Type B pancreatic cell (in vitro differentiated cells): ENCODE results near the gene SORCS1. TPM values are rescaled to one million over a fixed set of nuclear protein-coding genes. Genes with fewer than 3 reads are reported as not detected.

ENCODE experiments used
- DNase-seq: peaks from one replicate; pipeline ENCODE4 v3.0.0; 2021; ENCODE audit warnings: mixed read lengths; ENCODE audit not compliant: unreplicated experiment; ENCODE audit errors: extremely low spot score
- H3K27ac Mint-ChIP-seq: 2 replicates; pipeline ENCODE4 v1.8.0; 2021; ENCODE audit warnings: mild to moderate bottlenecking, mixed read lengths
- H3K27me3 Mint-ChIP-seq: 2 replicates; pipeline ENCODE4 v1.8.0; 2021; ENCODE audit warnings: mixed read lengths
- H3K36me3 Mint-ChIP-seq: 2 replicates; pipeline ENCODE4 v1.8.0; 2021; ENCODE audit warnings: mixed read lengths
- H3K4me1 Mint-ChIP-seq: one replicate; pipeline ENCODE4 v1.8.0; 2021; ENCODE audit warnings: mixed read lengths; ENCODE audit not compliant: unreplicated experiment
- H3K4me3 Mint-ChIP-seq: 2 replicates; pipeline ENCODE4 v1.8.0; 2021; ENCODE audit warnings: mild to moderate bottlenecking, mixed read lengths
- H3K9me3 Mint-ChIP-seq: 2 replicates; pipeline ENCODE4 v1.8.0; 2021; ENCODE audit warnings: mixed read lengths
- total RNA-seq: library from RNA; stranded (reverse); gene quantifications from 2 replicates; pipeline ENCODE4 v1.2.1, GENCODE V29; 2021; ENCODE audit warnings: low replicate concordance
- TF ChIP-seq, protein P1 (sequence below): fragments of 200-600 bp; sonication (generic); conservative IDR thresholded peaks from 2 replicates; pipeline ENCODE4 v1.5.0; 2021; ENCODE audit warnings: antibody characterized with exemption, mild to moderate bottlenecking

Gene SORCS1
- total RNA-seq, 1 donor from 2014 or later = 5.4 TPM

DNA sequence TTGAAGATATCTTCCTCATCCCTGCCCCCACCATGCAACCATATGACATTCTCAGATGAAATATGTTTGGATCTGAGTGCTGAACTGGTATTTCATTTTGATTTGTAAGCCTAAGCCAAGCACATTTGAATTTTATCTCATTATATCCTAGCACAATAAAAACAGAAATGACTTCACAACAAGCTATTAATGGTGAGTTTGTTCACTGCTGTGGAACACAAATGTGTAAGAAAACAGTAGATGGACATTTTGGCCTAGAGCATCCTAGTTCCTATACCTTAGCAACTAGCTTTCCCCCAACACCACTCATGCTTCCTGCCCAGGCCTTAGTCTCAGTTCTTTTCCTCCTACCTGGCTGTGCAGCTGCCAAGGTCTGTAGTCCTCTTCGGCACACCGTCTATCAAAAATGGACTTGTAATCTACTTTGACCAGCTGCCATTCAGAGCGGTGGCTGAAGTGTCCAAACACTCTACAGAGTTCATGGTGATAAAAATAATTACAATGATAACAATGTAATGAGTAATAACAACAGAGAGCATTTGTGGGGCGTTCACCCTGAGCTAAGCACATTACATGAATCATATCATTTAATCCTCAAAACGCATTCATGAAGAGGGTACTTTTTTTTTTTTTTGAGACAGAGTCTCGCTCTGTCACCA, 491.9 kb downstream of the SORCS1 start:
- Mint-ChIP-seq H3K9me3 (no peaks in the 10 kb centered on the region), H3K27ac (no peak overlapping the region), H3K4me1 (no peaks in the 10 kb centered on the region), H3K36me3 (no peaks in the 10 kb centered on the region), H3K4me3 (no peak overlapping the region), H3K27me3 (no peaks in the 10 kb centered on the region)
- DNase-seq = no peak
- TF ChIP-seq, protein P1, sequence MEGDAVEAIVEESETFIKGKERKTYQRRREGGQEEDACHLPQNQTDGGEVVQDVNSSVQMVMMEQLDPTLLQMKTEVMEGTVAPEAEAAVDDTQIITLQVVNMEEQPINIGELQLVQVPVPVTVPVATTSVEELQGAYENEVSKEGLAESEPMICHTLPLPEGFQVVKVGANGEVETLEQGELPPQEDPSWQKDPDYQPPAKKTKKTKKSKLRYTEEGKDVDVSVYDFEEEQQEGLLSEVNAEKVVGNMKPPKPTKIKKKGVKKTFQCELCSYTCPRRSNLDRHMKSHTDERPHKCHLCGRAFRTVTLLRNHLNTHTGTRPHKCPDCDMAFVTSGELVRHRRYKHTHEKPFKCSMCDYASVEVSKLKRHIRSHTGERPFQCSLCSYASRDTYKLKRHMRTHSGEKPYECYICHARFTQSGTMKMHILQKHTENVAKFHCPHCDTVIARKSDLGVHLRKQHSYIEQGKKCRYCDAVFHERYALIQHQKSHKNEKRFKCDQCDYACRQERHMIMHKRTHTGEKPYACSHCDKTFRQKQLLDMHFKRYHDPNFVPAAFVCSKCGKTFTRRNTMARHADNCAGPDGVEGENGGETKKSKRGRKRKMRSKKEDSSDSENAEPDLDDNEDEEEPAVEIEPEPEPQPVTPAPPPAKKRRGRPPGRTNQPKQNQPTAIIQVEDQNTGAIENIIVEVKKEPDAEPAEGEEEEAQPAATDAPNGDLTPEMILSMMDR = no peak

DNA sequence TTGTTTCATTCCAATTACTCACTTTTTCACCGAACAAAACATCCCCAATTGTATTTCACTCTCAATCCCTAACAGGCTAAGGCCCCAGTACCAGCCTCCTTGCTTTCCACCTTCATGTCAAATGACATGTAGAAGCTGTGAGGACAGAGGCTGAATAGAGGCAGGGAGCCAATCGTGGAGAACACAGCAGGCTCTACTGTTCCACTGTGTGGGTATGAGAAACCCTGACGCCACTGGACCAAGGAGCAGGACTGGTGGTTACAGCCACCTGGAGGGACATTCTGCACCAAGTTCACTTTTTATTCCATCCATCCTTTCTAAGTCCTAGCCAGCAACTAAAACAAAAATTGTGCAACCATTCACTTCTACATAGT, 502.8 kb downstream of the SORCS1 start:
- DNase-seq = no peak
- Mint-ChIP-seq H3K36me3 (no peaks in the 10 kb centered on the region), H3K4me3 (no peak overlapping the region), H3K4me1 (no peaks in the 10 kb centered on the region), H3K27ac (no peak overlapping the region), H3K9me3 (no peaks in the 10 kb centered on the region), H3K27me3 (no peaks in the 10 kb centered on the region)
- TF ChIP-seq, protein P1 = no peak

DNA sequence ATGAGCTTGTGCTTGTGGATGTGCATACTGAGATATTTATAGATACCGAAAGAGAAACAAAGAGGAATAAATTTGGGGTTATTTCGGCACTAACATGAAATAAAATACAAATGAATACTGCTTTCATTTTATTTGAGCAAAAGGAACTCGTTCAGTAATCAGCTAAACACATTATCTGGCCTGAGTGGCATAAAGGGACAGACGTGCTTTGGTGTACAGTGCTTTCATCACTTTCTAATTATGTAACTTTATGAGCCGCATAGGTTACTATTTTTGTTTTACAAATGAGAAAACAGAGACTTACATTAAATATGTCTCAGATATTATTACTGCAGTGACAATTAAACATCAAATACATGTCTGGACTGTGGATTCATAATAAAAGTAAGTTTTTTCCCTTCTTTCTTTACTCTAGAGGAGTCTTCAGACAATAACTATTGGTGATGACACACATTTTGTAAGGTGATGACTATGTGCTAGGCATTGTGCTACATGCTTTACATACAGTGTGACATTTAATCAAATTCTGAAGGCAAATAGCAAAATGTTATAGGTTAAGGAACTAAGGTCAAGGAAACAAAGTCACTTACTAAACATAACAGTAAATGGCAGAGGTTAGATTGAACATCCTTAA, 503.3 kb downstream of the SORCS1 start:
- TF ChIP-seq, protein P1 = no peak
- no peak overlapping the region for H3K4me3 Mint-ChIP-seq
- no peak for DNase-seq
- H3K36me3 Mint-ChIP-seq = no peaks in the 10 kb centered on the region
- H3K27ac Mint-ChIP-seq = no peak overlapping the region
- H3K27me3 Mint-ChIP-seq = no peaks in the 10 kb centered on the region
- no peaks in the 10 kb centered on the region for H3K4me1 Mint-ChIP-seq
- H3K9me3 Mint-ChIP-seq = no peaks in the 10 kb centered on the region

DNA sequence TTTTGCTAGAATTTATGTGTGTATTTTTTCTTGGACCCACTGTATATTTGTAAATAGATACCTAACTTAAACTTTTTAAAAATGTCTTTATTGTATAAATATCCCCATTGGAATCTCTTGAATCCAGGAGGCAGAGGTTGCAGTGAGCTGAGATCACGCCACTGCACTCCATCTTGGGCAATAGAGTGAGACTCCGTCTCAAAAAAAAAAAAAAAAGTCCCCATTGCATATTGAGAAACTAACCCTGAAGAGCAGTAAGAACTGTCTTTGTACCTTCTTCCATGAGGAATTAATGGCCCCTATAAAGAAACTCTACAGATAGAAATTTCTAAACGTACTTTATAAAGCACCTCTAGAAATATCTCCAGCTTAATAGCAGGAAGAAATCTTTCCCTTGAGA, 504.0 kb downstream of the SORCS1 start:
- Mint-ChIP-seq H3K9me3 (no peaks in the 10 kb centered on the region), H3K36me3 (no peaks in the 10 kb centered on the region), H3K4me3 (no peak overlapping the region), H3K4me1 (no peaks in the 10 kb centered on the region), H3K27me3 (no peaks in the 10 kb centered on the region), H3K27ac (no peak overlapping the region)
- TF ChIP-seq, protein P1 = no peak
- DNase-seq = no peak

DNA sequence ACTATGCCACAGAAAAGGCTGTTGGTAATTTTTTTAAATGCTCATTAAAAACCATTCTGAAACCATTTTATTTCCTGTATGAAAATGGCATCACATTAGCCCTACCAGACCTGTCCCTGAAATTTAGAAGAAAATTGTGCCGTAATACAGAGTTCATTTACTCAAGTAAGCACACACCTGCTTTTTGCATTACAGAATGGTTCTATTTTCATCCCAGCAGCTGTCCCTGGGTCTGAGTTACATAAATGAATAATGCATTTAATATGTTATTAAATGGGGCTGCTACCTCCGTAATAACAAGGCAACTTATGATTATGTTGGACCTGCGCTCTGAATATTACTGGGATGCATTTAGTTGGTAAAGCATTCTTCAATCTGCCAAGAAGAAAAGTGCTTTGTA, 508.9 kb downstream of the SORCS1 start:
- no peak overlapping the region for H3K4me3 Mint-ChIP-seq

More for the DNA sequence above, 508.9 kb downstream of the SORCS1 start:
- H3K9me3 Mint-ChIP-seq = no peaks in the 10 kb centered on the region
- H3K27ac Mint-ChIP-seq = no peak overlapping the region
- no peaks in the 10 kb centered on the region for H3K27me3 Mint-ChIP-seq
- H3K36me3 Mint-ChIP-seq = no peaks in the 10 kb centered on the region
- TF ChIP-seq, protein P1 = no peak
- DNase-seq = no peak
- H3K4me1 Mint-ChIP-seq = no peaks in the 10 kb centered on the region
